PC-3 (cell line): Measurements from ENCODE around the gene FBXL7.

Experiments
- CTCF ChIP-seq: fragments of 300-600 bp; sonication (generic); conservative IDR thresholded peaks from 2 replicates; pipeline ENCODE4 v1.5.1; 2017; ENCODE audit warnings: antibody characterized with exemption, low read depth, mild to moderate bottlenecking, low read length
- EZH2 ChIP-seq: fragments of 300-600 bp; sonication (generic); IDR thresholded peaks from one replicate; pipeline ENCODE4 v1.6.1; 2017; ENCODE audit warnings: antibody characterized with exemption, mild to moderate bottlenecking, low read length; ENCODE audit not compliant: unreplicated experiment

- TF ChIP-seq CTCF (no peak), EZH2 (no peak)
These were observed 389.0 kb downstream of the FBXL7 start for GRCh38 chr5:15889001-15889400.
